Activated B cell treated with CpG ODN at 0.5 μM for 24 hours (primary cell): ENCODE results near the gene PREP. TPM values are rescaled to one million over a fixed set of nuclear protein-coding genes. Genes with fewer than 3 reads are reported as not detected.

Experiments used
- ATAC-seq: fragments of 200-7000 bp; cut with Tn5 transposase; one replicate; pipeline ENCODE4 v1.10.0; 2021; ENCODE audit warnings: low read depth, mild to moderate bottlenecking, moderate library complexity
- CTCF ChIA-PET: fragments of 350-600 bp; sonication (Branson Sonifier 250); formaldehyde crosslinking; loops from one replicate; lab custom pipeline; 2021; ENCODE audit warnings: antibody characterized with exemption; lab: Charles Lee
- POLR2A ChIA-PET: fragments of 350-600 bp; sonication (Branson Sonifier 250); formaldehyde crosslinking; loops from one replicate; lab custom pipeline; 2021; ENCODE audit warnings: antibody characterized with exemption; lab: Charles Lee
- DNase-seq: peaks from one replicate; pipeline ENCODE4 v3.0.0; 2022
- H3K27ac Mint-ChIP-seq: one replicate; pipeline ENCODE4 v1.8.0; 2020; ENCODE audit warnings: mixed read lengths
- H3K27me3 Mint-ChIP-seq: one replicate; pipeline ENCODE4 v1.8.0; 2021; ENCODE audit warnings: mixed read lengths
- H3K36me3 Mint-ChIP-seq: one replicate; pipeline ENCODE4 v1.8.0; 2021; ENCODE audit warnings: low read depth, mixed read lengths
- H3K4me1 Mint-ChIP-seq: one replicate; pipeline ENCODE4 v1.8.0; 2021; ENCODE audit warnings: mixed read lengths
- H3K4me3 Mint-ChIP-seq: one replicate; pipeline ENCODE4 v1.8.0; 2020; ENCODE audit warnings: mild to moderate bottlenecking, mixed read lengths
- H3K9me3 Mint-ChIP-seq: one replicate; pipeline ENCODE4 v1.8.0; 2020; ENCODE audit warnings: mixed read lengths
- intact Hi-C: fragments of 100-400 bp; cut with micrococcal nuclease; formaldehyde crosslinking; loops from one replicate; pipeline ENCODE4 v1.15.1; 2024
- total RNA-seq: library from RNA; stranded (reverse); gene quantifications from 2 replicates; pipeline ENCODE4 v1.2.3, GENCODE V29; 2022
- TF ChIP-seq, protein P1 (sequence below): fragments of 200-600 bp; IDR thresholded peaks from one replicate; pipeline ENCODE4 v1.8.0; 2022; ENCODE audit warnings: antibody characterized with exemption, mild to moderate bottlenecking

The PREP gene
- total RNA-seq, 1 donor from 2014 or later, result 31.1 TPM

DNA sequence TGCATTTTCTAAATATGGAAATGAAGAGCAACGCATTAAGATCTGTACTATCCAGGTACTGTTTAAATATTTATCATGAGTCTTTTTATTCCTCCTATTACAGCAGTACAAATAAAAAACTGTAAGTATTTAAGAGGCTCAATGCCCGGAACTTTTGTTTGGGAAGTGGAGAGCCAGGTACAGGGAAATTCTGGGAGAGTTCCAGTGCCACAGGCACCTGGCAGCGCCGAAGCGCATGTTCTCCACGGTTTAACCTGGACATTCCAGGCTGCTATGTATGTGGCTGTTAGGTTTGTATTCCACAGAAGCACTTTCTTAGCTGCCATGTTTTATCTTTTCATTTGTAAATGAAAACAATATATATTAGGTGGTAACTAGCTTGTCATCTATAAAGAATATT, 81.7 kb downstream of the PREP start:
- Mint-ChIP-seq H3K4me3 (no peak overlapping the region), H3K4me1 (no peaks in the 10 kb centered on the region), H3K36me3 (peaks cover 71% of the 10 kb centered on the region), H3K9me3 (no peaks in the 10 kb centered on the region), H3K27ac (no peak overlapping the region), H3K27me3 (no peaks in the 10 kb centered on the region)
- ChIA-PET CTCF (no interaction called here), POLR2A (no interaction called here)
- intact Hi-C loops, result no loop called here
- ATAC-seq, result no peak
- TF ChIP-seq, protein P1, sequence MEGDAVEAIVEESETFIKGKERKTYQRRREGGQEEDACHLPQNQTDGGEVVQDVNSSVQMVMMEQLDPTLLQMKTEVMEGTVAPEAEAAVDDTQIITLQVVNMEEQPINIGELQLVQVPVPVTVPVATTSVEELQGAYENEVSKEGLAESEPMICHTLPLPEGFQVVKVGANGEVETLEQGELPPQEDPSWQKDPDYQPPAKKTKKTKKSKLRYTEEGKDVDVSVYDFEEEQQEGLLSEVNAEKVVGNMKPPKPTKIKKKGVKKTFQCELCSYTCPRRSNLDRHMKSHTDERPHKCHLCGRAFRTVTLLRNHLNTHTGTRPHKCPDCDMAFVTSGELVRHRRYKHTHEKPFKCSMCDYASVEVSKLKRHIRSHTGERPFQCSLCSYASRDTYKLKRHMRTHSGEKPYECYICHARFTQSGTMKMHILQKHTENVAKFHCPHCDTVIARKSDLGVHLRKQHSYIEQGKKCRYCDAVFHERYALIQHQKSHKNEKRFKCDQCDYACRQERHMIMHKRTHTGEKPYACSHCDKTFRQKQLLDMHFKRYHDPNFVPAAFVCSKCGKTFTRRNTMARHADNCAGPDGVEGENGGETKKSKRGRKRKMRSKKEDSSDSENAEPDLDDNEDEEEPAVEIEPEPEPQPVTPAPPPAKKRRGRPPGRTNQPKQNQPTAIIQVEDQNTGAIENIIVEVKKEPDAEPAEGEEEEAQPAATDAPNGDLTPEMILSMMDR, result no peak
- no peak for DNase-seq

DNA sequence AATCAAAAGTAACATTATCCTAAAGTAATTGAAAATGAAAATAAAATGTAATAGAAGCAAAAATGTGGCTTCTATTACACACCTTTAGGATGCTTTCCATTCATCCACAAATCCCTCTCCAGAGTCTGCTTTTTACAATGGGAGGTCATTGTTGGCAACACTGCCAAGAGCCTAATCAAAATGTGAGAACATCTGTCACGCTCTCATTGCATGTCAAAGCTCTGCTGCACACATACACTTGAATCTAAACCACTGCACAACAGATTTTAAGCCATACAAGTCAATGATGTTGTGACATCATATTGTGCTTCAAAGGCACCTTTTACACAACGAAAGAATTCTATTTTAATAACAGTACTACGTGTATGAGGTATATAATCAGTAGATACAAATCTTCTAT, 82.1 kb downstream of the PREP start:
- H3K36me3 Mint-ChIP-seq, result peaks cover 72% of the 10 kb centered on the region
- no peaks in the 10 kb centered on the region for H3K9me3 Mint-ChIP-seq
- TF ChIP-seq, protein P1, result no peak
- no peaks in the 10 kb centered on the region for H3K27me3 Mint-ChIP-seq
- CTCF ChIA-PET, result no interaction called here
- ATAC-seq (no peak), DNase-seq (no peak)
- intact Hi-C loops, result no loop called here
- H3K27ac Mint-ChIP-seq, result no peak overlapping the region
- H3K4me1 Mint-ChIP-seq, result no peaks in the 10 kb centered on the region
- no peak overlapping the region for H3K4me3 Mint-ChIP-seq
- POLR2A ChIA-PET, result no interaction called here

DNA sequence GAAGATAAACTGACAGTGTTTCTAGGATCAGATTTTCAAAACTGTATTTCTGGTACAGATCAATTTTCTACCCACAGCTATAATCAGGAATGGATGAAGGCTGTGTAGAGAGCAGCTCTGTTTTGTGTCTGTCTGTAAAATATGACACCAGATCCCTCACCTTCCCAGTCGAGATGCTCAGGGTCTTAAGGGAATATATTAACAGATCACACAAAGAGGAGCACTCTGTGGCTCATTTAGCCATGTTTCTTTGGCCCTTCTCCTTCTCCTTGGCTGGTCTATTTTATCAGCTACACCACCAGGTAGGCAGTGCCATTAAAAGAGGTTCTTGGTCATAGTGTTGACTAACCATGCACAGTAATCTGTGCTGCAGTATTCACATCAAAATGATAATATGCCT, 82.6 kb downstream of the PREP start:
- H3K27me3 Mint-ChIP-seq, result no peaks in the 10 kb centered on the region
- ChIA-PET CTCF (no interaction called here), POLR2A (no interaction called here)
- H3K9me3 Mint-ChIP-seq, result no peaks in the 10 kb centered on the region
- ATAC-seq, result no peak
- no peaks in the 10 kb centered on the region for H3K4me1 Mint-ChIP-seq
- TF ChIP-seq, protein P1, result no peak
- intact Hi-C loops, result no loop called here
- peaks cover 70% of the 10 kb centered on the region for H3K36me3 Mint-ChIP-seq
- no peak overlapping the region for H3K27ac Mint-ChIP-seq
- H3K4me3 Mint-ChIP-seq, result no peak overlapping the region
- no peak for DNase-seq

DNA sequence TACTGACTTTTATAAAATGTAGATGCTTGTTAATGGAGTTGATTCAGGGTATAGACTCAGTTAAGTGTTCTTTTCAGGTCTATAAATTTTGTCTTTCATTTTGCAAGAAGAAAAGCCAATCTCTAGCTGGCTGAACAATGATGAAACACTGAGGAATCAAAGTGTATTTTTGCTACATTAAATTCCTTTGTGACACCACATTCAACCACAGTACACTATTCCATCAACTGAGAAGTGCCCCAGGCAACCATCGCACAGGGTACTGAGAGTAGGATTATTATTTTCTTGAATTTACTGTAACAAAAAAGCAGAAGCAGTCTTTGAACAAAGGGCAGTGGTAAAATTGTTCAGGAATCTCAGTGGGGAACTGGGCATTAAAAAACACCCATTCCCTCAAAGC, 83.6 kb downstream of the PREP start:
- ChIA-PET CTCF (no interaction called here), POLR2A (no interaction called here)
- no peaks in the 10 kb centered on the region for H3K4me1 Mint-ChIP-seq
- H3K27me3 Mint-ChIP-seq, result no peaks in the 10 kb centered on the region
- DNase-seq (no peak), ATAC-seq (no peak)
- intact Hi-C loops, result no loop called here
- H3K36me3 Mint-ChIP-seq, result peaks cover 71% of the 10 kb centered on the region
- TF ChIP-seq, protein P1, result no peak
- H3K27ac Mint-ChIP-seq, result no peak overlapping the region
- no peaks in the 10 kb centered on the region for H3K9me3 Mint-ChIP-seq
- H3K4me3 Mint-ChIP-seq, result no peak overlapping the region

DNA sequence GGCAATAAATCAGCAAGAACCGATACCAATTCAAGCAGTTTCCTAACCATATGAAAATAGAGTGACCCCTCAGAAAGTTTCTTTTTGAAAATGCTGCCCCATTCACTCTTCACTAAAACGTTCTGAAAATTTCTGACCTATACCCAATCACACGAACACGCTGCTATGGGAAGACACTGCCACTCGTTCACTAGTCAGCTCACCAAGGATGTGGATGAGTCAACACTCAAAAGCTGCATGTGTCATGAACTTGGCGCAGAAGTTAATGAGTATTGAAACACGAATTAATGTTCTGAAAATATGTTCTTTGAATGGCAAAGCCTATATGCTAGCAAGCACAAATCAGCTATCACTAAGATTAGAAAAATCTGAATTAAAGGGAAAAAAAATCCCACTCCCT, 84.2 kb downstream of the PREP start:
- Mint-ChIP-seq H3K36me3 (peaks cover 70% of the 10 kb centered on the region), H3K27me3 (no peaks in the 10 kb centered on the region), H3K4me1 (no peaks in the 10 kb centered on the region), H3K4me3 (no peak overlapping the region), H3K9me3 (no peaks in the 10 kb centered on the region), H3K27ac (no peak overlapping the region)
- ChIA-PET CTCF (no interaction called here), POLR2A (no interaction called here)
- no peak for DNase-seq
- ATAC-seq, result no peak
- TF ChIP-seq, protein P1, result no peak
- intact Hi-C loops, result no loop called here
